SK-N-SH (cell line): ENCODE data around the gene AADACL4. TPM values are rescaled to one million over a fixed set of nuclear protein-coding genes. Genes with fewer than 3 reads are reported as not detected.

Source experiments
- CTCF ChIA-PET: fragments of 300-600, 350-600 bp; formaldehyde crosslinking; extraction: SDS; loops from one replicate; lab custom pipeline; 2021; lab: Yijun Ruan, JAX
- POLR2A ChIA-PET: fragments of 350-600 bp; sonication (Branson Sonifier 250); formaldehyde crosslinking; extraction: SDS; loops from one replicate; lab custom pipeline; 2020; ENCODE audit warnings: antibody characterized with exemption, inconsistent platforms; lab: Yijun Ruan, JAX
- DNase-seq: peaks from one replicate; pipeline ENCODE4 v3.0.0; 2012
- H2AFZ ChIP-seq: fragments of 200-600 bp; sonication (generic); 2 replicates; pipeline ENCODE4 v1.8.1; 2016; ENCODE audit warnings: antibody characterized with exemption, mild to moderate bottlenecking, low read depth
- H3F3A ChIP-seq: fragments of 200-600 bp; sonication (generic); replicated peaks from 2 replicates; pipeline ENCODE3; 2016; ENCODE audit warnings: antibody characterized with exemption, mild to moderate bottlenecking; ENCODE audit not compliant: insufficient read depth
- H3K27ac ChIP-seq, 2 experiments: fragments of 200-500 bp in 1 of 2; fragments of 200-600 bp in 1 of 2; sonication (Bioruptor generic) in 1 of 2; sonication (generic), shearing (Covaris generic) in 1 of 2; 2 replicates each; pipeline versions ENCODE4 v1.5.1 to v1.6.1; 2014 to 2016; ENCODE audit warnings: low read depth in 2 of 2, inconsistent platforms in 1 of 2, low read length in 1 of 2, mild to moderate bottlenecking in 1 of 2, mixed read lengths in 1 of 2
- H3K27me3 ChIP-seq: fragments of 200-600 bp; sonication (generic), shearing (Covaris generic); 2 replicates; pipeline ENCODE4 v1.6.1; 2016; ENCODE audit warnings: mixed run types; ENCODE audit not compliant: insufficient read depth
- H3K36me3 ChIP-seq, 2 experiments: fragments of 200-500 bp in 1 of 2; fragments of 200-600 bp in 1 of 2; sonication (Bioruptor generic) in 1 of 2; sonication (generic) in 1 of 2; replicated peaks in 1 of 2; 2 replicates each; pipeline versions ENCODE3 to v1.5.1; 2014 to 2016; ENCODE audit warnings: low read length in 1 of 2, mild to moderate bottlenecking in 1 of 2; ENCODE audit not compliant: insufficient read depth in 2 of 2, control insufficient read depth in 1 of 2
- H3K4me1 ChIP-seq, 2 experiments: fragments of 200-500 bp in 1 of 2; fragments of 200-600 bp in 1 of 2; sonication (Bioruptor generic) in 1 of 2; sonication (generic), shearing (Covaris generic) in 1 of 2; 2 replicates each; pipeline versions ENCODE4 v1.5.1 to v1.6.1; 2014 to 2016; ENCODE audit warnings: low read depth in 1 of 2, low read length in 1 of 2, mixed run types in 1 of 2; ENCODE audit not compliant: insufficient read depth in 2 of 2, control insufficient read depth in 1 of 2
- H3K4me2 ChIP-seq: fragments of 200-600 bp; sonication (generic), shearing (Covaris generic); 2 replicates; pipeline ENCODE4 v1.6.1; 2017; ENCODE audit warnings: mixed run types
- H3K4me3 ChIP-seq, 2 experiments: fragments of 200-500 bp in 1 of 2; fragments of 200-600 bp in 1 of 2; sonication (Bioruptor generic) in 1 of 2; sonication (generic), shearing (Covaris generic) in 1 of 2; 2 replicates each; pipeline versions ENCODE4 v1.5.1 to v1.8.1; 2014 to 2016; ENCODE audit warnings: low read depth in 2 of 2, inconsistent platforms in 1 of 2, low read length in 1 of 2, mild to moderate bottlenecking in 1 of 2, mixed read lengths in 1 of 2, moderate library complexity in 1 of 2
- H3K79me2 ChIP-seq: fragments of 200-600 bp; sonication (generic); 2 replicates; pipeline ENCODE4 v1.8.1; 2017; ENCODE audit warnings: mild to moderate bottlenecking; ENCODE audit not compliant: insufficient read depth
- H3K9ac ChIP-seq: fragments of 200-600 bp; sonication (generic); 2 replicates; pipeline ENCODE4 v1.6.1; 2017; ENCODE audit warnings: mixed run types
- H3K9me2 ChIP-seq: fragments of 200-600 bp; sonication (generic); 2 replicates; pipeline ENCODE4 v1.6.1; 2017; ENCODE audit warnings: mixed run types
- H3K9me3 ChIP-seq: fragments of 200-600 bp; sonication (generic); 2 replicates; pipeline ENCODE4 v1.6.1; 2017; ENCODE audit warnings: mixed run types, mild to moderate bottlenecking, moderate library complexity
- H4K20me1 ChIP-seq: fragments of 200-600 bp; sonication (generic); 2 replicates; pipeline ENCODE4 v1.6.1; 2017; ENCODE audit warnings: mild to moderate bottlenecking, mixed run types; ENCODE audit not compliant: insufficient read depth
- CHD2 ChIP-seq: fragments of 150-350 bp; IDR thresholded peaks from 2 replicates; pipeline ENCODE4 v1.6.1; 2018; ENCODE audit warnings: low read length; ENCODE audit not compliant: partially characterized antibody
- FOXM1 ChIP-seq: IDR thresholded peaks from 2 replicates; pipeline ENCODE4 v1.4.0; 2012; ENCODE audit warnings: low read depth, mild to moderate bottlenecking
- GABPA ChIP-seq: IDR thresholded peaks from 2 replicates; pipeline ENCODE4 v1.4.0; 2012; ENCODE audit warnings: low read depth, mild to moderate bottlenecking
- RCOR1 ChIP-seq: fragments of 150-350 bp; IDR thresholded peaks from 2 replicates; pipeline ENCODE4 v1.6.1; 2017; ENCODE audit warnings: antibody characterized with exemption, low read length
- RFX5 ChIP-seq: IDR thresholded peaks from 2 replicates; pipeline ENCODE4 v1.6.1; 2012; ENCODE audit warnings: mild to moderate bottlenecking, improper control_type of control experiment, low read length
- SIN3A ChIP-seq: IDR thresholded peaks from 2 replicates; pipeline ENCODE4 v1.6.1; 2012; ENCODE audit warnings: low read depth, mild to moderate bottlenecking, low read length, moderate library complexity, borderline replicate concordance
- TAF1 ChIP-seq: IDR thresholded peaks from 2 replicates; pipeline ENCODE4 v1.6.1; 2012; ENCODE audit warnings: low read depth, mild to moderate bottlenecking, low read length, moderate library complexity, borderline replicate concordance
- WGBS: methylation state at CpG from one replicate; pipeline ENCODE4 v1.1.6; 2017; ENCODE audit warnings: low lambda C conversion rate; 5-methylcytosine and 5-hydroxymethylcytosine counted together
- polyA plus RNA-seq, 3 experiments: library from polyadenylated mRNA; depleted of rRNA; stranded (reverse); fragments of >200 nt; gene quantifications; 2 replicates each; pipeline ENCODE4 v1.2.3, GENCODE V29; 2012
- small RNA-seq, 7 experiments: library from RNA; depleted of rRNA; stranded (forward); fragments of <200 nt; gene quantifications; one replicate each; pipeline ENCODE3, GENCODE V24; 2012
- TF ChIP-seq, protein P1 (sequence below): fragments of 150-350 bp; IDR thresholded peaks from 2 replicates; pipeline ENCODE4 v1.6.1; 2017; ENCODE audit warnings: antibody characterized with exemption, low read length, low read depth, borderline replicate concordance
- TF ChIP-seq, protein P2 (sequence below): IDR thresholded peaks from 2 replicates; pipeline ENCODE4 v1.6.1; 2012; ENCODE audit warnings: mild to moderate bottlenecking, low read depth, low read length, moderate library complexity

AADACL4 gene
- polyA plus RNA-seq, 1 of the 3 experiments (the other 2 are of a cell fraction), result 0.59 TPM

DNA sequence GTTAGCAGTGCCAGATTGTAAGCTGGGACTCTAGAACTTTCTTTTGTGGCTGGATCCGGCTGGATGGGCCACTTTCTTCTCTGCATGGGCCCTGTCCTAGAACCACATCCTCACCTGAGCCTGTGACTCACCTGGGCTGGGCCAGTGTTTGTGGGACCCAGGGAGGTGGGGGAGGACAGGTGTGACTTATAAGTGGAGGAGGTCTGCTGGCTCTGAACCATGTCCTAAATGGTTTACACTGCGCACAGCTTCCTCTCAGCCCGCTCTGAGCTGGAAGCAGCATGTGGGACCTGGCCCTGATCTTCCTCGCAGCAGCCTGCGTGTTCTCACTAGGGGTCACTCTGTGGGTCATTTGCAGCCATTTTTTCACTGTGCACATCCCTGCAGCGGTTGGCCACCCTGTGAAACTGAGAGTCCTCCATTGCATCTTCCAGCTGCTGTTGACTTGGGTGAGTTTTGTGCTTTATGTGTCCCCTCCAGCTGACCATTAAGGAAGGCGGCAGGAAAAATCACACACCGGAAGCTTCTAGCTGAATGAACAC is 72.1 kb downstream of the AADACL4 start, which contains the start of gene AADACL3:
Gene AADACL3, plus strand, starts transcription at position 215 of the 542 bp plus-strand sequence. Its CDS starts 67 bp downstream, at position 282.
- Histone ChIP-seq H3K36me3 (no peaks in the 10 kb centered on the region), H3F3A (no peaks in the 10 kb centered on the region), H3K4me2 (no peak within 1 kb of the TSS), H3K9me2 (no peaks in the 10 kb centered on the region), H3K27ac (no peak within 1 kb of the TSS), H3K9me3 (no peaks in the 10 kb centered on the region), H4K20me1 (no peaks in the 10 kb centered on the region), H3K4me3 (no peak within 1 kb of the TSS), H2AFZ (no peak within 1 kb of the TSS), H3K9ac (no peak within 1 kb of the TSS), H3K79me2 (no peaks in the 10 kb centered on the region), H3K27me3 (no peaks in the 10 kb centered on the region; the same call in 1 of the 2 replicates), H3K4me1 (no peaks in the 10 kb centered on the region)
- ChIA-PET CTCF (interaction anchor here (1.4 kb wide), 1 partner anchor 10 kb away, joined by 3 read pairs; no protein-coding TSS in a partner anchor), POLR2A (no interaction called here)
- no peak for TF ChIP-seq RCOR1
- TF ChIP-seq SIN3A, result no peak
- TF ChIP-seq, protein P1, sequence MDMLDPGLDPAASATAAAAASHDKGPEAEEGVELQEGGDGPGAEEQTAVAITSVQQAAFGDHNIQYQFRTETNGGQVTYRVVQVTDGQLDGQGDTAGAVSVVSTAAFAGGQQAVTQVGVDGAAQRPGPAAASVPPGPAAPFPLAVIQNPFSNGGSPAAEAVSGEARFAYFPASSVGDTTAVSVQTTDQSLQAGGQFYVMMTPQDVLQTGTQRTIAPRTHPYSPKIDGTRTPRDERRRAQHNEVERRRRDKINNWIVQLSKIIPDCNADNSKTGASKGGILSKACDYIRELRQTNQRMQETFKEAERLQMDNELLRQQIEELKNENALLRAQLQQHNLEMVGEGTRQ, result no peak
- TF ChIP-seq RFX5, result no peak
- no peak for TF ChIP-seq TAF1
- no peak for TF ChIP-seq CHD2
- TF ChIP-seq, protein P2, sequence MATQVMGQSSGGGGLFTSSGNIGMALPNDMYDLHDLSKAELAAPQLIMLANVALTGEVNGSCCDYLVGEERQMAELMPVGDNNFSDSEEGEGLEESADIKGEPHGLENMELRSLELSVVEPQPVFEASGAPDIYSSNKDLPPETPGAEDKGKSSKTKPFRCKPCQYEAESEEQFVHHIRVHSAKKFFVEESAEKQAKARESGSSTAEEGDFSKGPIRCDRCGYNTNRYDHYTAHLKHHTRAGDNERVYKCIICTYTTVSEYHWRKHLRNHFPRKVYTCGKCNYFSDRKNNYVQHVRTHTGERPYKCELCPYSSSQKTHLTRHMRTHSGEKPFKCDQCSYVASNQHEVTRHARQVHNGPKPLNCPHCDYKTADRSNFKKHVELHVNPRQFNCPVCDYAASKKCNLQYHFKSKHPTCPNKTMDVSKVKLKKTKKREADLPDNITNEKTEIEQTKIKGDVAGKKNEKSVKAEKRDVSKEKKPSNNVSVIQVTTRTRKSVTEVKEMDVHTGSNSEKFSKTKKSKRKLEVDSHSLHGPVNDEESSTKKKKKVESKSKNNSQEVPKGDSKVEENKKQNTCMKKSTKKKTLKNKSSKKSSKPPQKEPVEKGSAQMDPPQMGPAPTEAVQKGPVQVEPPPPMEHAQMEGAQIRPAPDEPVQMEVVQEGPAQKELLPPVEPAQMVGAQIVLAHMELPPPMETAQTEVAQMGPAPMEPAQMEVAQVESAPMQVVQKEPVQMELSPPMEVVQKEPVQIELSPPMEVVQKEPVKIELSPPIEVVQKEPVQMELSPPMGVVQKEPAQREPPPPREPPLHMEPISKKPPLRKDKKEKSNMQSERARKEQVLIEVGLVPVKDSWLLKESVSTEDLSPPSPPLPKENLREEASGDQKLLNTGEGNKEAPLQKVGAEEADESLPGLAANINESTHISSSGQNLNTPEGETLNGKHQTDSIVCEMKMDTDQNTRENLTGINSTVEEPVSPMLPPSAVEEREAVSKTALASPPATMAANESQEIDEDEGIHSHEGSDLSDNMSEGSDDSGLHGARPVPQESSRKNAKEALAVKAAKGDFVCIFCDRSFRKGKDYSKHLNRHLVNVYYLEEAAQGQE, result no peak
- no peak for TF ChIP-seq FOXM1
- TF ChIP-seq GABPA, result no peak
- 69% methylated on average over 7 of the region's 8 CpGs for WGBS
- DNase-seq, result no peak

Small RNAs within 50 kb of the gene (small RNA-seq; reads per million reads assigned to genes)
- gene AC244670.1, result 0 reads per million in 7 experiments

Other genes starting within 250 kb of the AADACL4 start
- 29.6 and 44.8 TPM in 2 replicates for gene DHRS3, start 25.9 kb upstream of the AADACL4 start, polyA plus RNA-seq (2012; rRNA removed)
- gene AADACL3, start 72.0 kb downstream of the AADACL4 start, polyA plus RNA-seq (2012; rRNA removed), result not detected in 2 replicates
- gene CFAP107, start 102.1 kb downstream of the AADACL4 start, polyA plus RNA-seq (2012; rRNA removed), result not detected in 2 replicates
- not detected in 2 replicates for gene PRAMEF12, start 129.7 kb downstream of the AADACL4 start, polyA plus RNA-seq (2012; rRNA removed)
- gene PRAMEF1, start 147.3 kb downstream of the AADACL4 start, polyA plus RNA-seq (2012; rRNA removed), result not detected in 2 replicates
- gene PRAMEF11, start 187.3 kb downstream of the AADACL4 start, polyA plus RNA-seq (2012; rRNA removed), result not detected in 2 replicates
- gene HNRNPCL1, start 204.6 kb downstream of the AADACL4 start, polyA plus RNA-seq (2012; rRNA removed), result not detected in 2 replicates
- not detected in 2 replicates for gene PRAMEF2, start 213.0 kb downstream of the AADACL4 start, polyA plus RNA-seq (2012; rRNA removed)
- not detected in 2 replicates for gene PRAMEF4, start 242.1 kb downstream of the AADACL4 start, polyA plus RNA-seq (2012; rRNA removed)